ENCODE data around the gene TAGLN.

DNA sequence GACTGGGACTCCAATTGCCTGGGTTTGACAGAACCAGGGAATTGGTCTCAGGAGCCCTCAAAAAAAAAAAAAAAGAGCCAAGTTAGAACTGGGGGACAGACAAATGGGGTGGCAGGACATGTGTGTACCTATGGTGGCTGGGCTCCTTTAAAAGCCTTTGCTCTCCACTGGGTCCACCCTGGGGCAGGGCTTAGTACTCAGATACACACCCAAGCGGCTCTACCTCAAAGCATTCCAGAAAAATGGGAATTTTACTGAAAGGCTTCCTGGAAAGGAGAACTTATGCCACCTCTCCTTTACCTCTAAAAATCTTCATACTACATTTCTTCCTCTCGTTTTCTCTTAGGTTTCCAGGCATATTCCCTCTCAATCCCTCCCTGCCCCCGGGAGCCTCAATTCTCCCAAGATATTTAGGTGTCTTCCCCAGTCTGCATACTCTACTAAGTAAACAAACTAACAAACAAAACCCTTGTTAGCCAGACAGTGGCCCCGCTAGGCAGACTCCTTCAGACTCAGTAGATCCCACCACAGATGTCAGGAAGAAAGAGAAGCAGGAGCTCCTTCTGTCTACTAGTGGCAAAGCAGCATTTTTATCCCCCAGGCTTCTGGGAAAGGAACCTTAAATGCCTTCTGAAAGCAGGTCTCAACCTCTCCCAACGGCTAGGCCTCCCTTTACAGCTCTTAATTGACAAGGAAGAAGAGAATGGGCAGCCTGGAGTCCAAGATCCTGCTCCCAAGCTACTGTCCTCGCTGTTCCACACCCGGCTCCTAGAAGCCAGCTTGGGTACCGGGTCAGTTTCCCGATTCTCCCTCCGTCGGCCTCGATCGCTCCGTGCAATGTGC lies 32.0 kb downstream of the TAGLN start:
- no peak for TF ChIP-seq HDAC2 (IDR thresholded peaks at IDR 0.05; ENCODE audit: borderline replicate concordance in 1 of 2, low read depth in 2 of 2, low read length in 2 of 2)
- TF ChIP-seq RXRA (IDR thresholded peaks at IDR 0.05; ENCODE audit: insufficient read depth, low read depth, low read length): no peak
- no peak for TF ChIP-seq YY1 (IDR thresholded peaks at IDR 0.05; ENCODE audit: low read depth, low read length)
- no peak for TF ChIP-seq CBX5 (IDR thresholded peaks at IDR 0.05; ENCODE audit: low read depth, low read length)
- TF ChIP-seq ZNF274 (IDR thresholded peaks at IDR 0.05; ENCODE audit: borderline replicate concordance, extremely low read depth, low read length): no peak
- TF ChIP-seq, protein P1, sequence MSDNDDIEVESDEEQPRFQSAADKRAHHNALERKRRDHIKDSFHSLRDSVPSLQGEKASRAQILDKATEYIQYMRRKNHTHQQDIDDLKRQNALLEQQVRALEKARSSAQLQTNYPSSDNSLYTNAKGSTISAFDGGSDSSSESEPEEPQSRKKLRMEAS (IDR thresholded peaks at IDR 0.05): no peak
- no peak for TF ChIP-seq POLR2AphosphoS5 (IDR thresholded peaks at IDR 0.05; ENCODE audit: low read depth, low read length)
- TF ChIP-seq, protein P2, sequence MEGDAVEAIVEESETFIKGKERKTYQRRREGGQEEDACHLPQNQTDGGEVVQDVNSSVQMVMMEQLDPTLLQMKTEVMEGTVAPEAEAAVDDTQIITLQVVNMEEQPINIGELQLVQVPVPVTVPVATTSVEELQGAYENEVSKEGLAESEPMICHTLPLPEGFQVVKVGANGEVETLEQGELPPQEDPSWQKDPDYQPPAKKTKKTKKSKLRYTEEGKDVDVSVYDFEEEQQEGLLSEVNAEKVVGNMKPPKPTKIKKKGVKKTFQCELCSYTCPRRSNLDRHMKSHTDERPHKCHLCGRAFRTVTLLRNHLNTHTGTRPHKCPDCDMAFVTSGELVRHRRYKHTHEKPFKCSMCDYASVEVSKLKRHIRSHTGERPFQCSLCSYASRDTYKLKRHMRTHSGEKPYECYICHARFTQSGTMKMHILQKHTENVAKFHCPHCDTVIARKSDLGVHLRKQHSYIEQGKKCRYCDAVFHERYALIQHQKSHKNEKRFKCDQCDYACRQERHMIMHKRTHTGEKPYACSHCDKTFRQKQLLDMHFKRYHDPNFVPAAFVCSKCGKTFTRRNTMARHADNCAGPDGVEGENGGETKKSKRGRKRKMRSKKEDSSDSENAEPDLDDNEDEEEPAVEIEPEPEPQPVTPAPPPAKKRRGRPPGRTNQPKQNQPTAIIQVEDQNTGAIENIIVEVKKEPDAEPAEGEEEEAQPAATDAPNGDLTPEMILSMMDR (IDR thresholded peaks at IDR 0.05; ENCODE audit: control extremely low read depth in 1 of 3, insufficient read depth in 1 of 3, low read depth in 1 of 3, low read length in 3 of 3): no peak
- no peak for TF ChIP-seq EP300 (IDR thresholded peaks at IDR 0.05; ENCODE audit: borderline replicate concordance in 1 of 2, low read depth in 2 of 2, low read length in 2 of 2)
- TF ChIP-seq, protein P3, sequence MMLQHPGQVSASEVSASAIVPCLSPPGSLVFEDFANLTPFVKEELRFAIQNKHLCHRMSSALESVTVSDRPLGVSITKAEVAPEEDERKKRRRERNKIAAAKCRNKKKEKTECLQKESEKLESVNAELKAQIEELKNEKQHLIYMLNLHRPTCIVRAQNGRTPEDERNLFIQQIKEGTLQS (IDR thresholded peaks at IDR 0.05; ENCODE audit: insufficient read depth, low read depth, low read length): no peak
- TF ChIP-seq, protein P4, sequence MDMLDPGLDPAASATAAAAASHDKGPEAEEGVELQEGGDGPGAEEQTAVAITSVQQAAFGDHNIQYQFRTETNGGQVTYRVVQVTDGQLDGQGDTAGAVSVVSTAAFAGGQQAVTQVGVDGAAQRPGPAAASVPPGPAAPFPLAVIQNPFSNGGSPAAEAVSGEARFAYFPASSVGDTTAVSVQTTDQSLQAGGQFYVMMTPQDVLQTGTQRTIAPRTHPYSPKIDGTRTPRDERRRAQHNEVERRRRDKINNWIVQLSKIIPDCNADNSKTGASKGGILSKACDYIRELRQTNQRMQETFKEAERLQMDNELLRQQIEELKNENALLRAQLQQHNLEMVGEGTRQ (IDR thresholded peaks at IDR 0.05; ENCODE audit: low read length): no peak
- TF ChIP-seq, protein P5, sequence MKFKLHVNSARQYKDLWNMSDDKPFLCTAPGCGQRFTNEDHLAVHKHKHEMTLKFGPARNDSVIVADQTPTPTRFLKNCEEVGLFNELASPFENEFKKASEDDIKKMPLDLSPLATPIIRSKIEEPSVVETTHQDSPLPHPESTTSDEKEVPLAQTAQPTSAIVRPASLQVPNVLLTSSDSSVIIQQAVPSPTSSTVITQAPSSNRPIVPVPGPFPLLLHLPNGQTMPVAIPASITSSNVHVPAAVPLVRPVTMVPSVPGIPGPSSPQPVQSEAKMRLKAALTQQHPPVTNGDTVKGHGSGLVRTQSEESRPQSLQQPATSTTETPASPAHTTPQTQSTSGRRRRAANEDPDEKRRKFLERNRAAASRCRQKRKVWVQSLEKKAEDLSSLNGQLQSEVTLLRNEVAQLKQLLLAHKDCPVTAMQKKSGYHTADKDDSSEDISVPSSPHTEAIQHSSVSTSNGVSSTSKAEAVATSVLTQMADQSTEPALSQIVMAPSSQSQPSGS (IDR thresholded peaks at IDR 0.05; ENCODE audit: low read length): no peak
- TF ChIP-seq SAP30 (IDR thresholded peaks at IDR 0.05; ENCODE audit: insufficient read depth, insufficient replicate concordance, low read length): peak; percentile 46
